Uterus (tissue), 2 donors: Measurements from ENCODE around the gene NFE2L3.

Source experiments
- CTCF ChIP-seq, 4 experiments: fragments of 200-600 bp in 2 of 4; fragments of 450-650 bp in 2 of 4; sonication (generic) in 2 of 4; IDR thresholded peaks; one replicate each; pipeline ENCODE4 v1.5.1; 2016 to 2019; ENCODE audit warnings: antibody characterized with exemption in 4 of 4, mild to moderate bottlenecking in 2 of 4, moderate library complexity in 1 of 4
- POLR2A ChIP-seq, 2 donors: fragments of 450-650 bp; IDR thresholded peaks; one replicate each; pipeline ENCODE4 v1.6.1; 2016; ENCODE audit warnings: antibody characterized with exemption in 2 of 2, mild to moderate bottlenecking in 1 of 2, moderate library complexity in 1 of 2

- no peak for TF ChIP-seq CTCF (IDR thresholded peaks at IDR 0.05)
- TF ChIP-seq POLR2A (IDR thresholded peaks at IDR 0.05): no peak
These were observed 46.8 kb downstream of the NFE2L3 start for GRCh38 chr7:26198781-26199169.
